Activated T-cell treated with anti-CD3 and anti-CD28 coated beads for 48 hours (primary cell): ENCODE results near the gene PDE10A.
"Not testable (repeated sequence)": the region's sequence is repeated elsewhere in the genome, so short reads cannot be mapped to it uniquely, and the experiment has no call there.

Experiments
- DNase-seq: peaks from one replicate; pipeline ENCODE4 v3.0.0-alpha.2; 2020; ENCODE audit warnings: low read depth

PDE10A gene

DNA sequence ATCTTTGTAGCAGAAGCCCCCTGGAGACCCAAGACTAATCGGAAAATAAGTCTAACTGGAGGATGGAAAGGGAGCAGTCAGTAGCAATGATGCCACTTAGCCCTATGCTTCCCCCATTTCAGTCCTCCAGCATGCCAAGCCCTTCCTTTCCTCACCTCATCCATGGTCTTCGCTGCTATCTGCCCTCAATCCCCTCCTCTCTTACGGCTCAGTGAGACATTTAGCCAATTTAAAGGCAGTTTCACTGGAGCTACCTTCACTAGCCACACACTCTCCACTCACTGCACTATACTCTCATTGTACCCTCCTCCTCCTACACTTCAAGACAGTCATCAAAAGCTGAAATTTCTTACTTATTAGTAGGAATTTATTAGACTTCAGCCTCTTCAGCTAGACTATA, 111.2 kb downstream of the PDE10A start:
- no peak for DNase-seq

DNA sequence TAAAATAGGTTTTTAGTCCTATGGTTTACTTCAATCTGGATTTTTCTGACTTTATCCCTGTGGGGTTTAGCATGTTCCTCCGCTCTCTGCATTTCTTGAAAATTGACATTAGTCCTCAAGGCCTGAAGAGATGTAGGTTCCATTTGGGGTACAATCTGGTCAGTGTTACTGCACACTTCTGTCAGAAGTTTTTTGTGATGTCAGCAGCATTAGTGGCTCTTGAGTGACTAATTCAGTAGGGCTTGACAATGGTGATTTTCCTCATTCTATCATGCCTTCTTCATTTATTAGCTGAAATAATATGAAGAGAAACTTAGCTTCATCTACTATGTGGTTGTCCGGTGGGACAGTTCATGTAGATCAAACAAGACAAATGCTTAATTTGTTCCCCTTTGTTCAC, 114.6 kb downstream of the PDE10A start:
- no peak for DNase-seq

DNA sequence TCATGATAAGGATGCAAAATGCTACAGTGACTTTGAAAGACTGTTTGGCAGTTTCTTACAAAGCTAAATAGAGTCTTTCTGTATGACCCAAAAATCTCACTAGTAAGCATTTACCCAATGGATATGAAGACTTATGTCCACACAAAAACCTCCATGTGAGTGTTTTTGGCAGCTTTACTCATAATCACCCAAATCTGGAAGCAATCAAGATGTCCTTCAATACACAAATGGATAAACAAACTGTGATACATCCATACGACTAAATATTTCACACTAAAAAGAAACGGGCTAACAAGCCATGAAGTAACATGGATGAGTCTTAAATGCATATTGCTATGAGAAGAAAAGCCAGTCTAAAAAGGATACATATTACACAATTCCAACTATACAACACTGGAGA, 117.2 kb downstream of the PDE10A start:
- no peak for DNase-seq

DNA sequence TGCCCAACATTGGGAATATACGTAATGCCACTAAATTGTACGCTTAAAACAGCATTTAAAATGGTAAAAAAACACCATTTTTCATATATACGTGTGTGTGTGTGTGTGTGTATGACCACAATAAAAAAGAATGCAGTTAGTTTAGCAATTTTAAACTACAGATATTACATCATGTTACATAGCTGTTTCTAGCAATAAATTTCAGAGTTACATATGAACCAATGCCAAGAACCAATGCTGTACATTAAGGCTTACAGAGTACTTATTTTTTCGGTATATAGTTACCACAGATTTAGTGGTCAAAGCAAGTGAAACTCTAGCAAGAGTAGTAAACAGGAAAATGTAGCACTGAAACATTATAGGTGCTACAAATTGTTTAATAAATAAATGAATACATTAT, 119.3 kb downstream of the PDE10A start:
- no peak for DNase-seq

DNA sequence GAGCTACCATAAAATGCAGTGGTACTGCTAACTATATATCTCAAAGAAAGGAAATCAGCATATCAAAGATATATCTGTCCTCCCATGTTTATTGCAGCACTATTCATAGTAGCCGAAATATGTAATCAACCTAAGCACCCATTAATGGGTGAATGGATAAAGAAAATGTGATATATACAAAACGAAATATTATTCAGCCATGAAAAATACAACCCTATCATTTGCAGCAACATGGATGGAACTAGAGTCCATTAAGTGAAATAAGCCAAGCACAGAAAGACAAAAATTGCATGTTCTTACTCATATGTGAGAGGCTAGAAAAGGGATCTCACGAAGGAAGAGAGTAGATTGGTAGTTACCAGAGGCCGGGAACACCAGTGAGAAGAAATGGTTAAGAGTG, 126.1 kb downstream of the PDE10A start:
- DNase-seq: no peak

DNA sequence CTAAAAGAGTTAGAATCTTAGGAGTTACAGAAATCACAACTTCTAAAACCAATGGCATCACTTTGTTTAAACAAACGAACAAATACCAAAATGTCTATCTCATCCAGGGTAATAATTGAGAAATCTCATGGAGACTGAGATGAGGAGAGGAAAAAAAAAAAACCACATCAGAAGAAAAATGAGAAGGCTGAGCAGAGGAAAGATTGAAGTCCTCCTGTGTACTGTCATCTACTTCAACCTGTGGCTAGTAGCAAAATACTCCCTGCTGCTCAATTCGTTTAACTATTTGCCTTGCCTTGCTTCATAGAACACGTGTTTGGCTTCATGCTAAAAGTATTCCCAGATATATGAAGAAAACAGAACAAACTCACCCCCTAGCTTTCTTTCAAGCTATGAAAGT, 143.7 kb downstream of the PDE10A start:
- no peak for DNase-seq

DNA sequence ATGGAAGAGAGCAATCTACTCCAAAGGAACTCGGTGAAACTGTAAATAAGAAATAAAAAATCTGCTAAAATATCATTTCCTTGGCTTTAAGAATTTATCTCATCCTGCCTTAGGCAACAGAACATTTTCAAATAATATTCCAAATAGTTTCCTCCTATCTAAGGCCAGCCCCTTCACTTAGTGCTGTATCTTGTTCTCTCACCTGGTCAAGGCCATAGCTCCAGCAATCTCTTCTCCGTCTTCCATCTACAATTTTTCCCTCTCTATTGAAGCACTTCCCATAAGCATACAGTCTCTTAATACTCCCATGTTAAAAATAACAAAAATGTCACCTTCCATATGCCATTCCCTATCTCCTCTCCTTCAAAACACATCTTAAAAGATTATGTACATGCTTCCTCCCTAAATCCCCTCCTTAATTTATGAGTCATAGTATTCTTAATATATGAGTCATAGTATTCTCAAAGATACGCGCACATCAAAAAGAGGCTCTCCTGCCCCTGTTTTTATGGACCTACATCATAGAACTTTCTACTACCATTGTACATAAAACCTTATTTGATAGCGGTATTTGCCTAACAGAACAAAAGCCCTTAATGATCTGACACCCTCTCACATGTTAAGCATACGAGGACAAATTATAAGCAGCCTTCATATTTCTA, 146.9 kb downstream of the PDE10A start:
- no peak for DNase-seq

DNA sequence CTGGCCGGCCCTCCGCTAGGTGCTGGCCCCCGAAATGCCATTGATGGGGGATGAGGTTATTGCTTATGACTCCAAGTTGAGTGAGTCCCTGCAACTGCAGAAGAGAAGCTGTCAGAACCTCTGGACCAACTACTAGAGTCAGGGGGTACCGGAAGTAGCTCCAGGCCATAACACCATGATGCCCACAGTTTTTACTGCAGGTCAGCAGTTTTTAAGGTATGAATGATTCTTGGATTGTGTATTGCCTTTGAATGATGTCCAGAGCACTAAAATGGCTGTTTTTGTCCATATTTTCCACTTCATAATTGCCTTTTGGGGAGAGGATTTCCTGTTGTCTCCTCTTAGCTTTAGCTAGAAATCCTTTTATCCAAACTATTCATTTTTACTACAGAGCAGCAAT, 148.4 kb downstream of the PDE10A start:
- no peak for DNase-seq

DNA sequence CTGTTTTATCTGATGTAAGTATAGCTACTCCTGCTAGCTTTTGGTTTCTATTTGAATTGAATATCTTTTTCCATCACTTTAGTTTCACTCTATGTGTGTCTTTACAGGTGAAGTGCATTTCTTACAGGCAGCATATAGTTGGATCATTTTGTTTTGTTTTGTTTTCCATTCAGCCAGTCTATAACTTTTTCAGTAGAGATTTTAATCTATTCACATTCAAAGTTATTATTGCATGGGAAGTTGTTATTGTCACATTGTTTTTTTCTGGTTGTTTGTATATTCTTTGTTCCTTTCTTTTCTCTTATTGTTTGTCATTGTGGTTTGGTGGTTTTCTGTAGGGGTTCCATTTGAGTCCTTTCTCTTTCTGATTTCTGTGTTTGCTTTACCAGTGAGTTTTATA, 151.2 kb downstream of the PDE10A start:
- DNase-seq: no peak

DNA sequence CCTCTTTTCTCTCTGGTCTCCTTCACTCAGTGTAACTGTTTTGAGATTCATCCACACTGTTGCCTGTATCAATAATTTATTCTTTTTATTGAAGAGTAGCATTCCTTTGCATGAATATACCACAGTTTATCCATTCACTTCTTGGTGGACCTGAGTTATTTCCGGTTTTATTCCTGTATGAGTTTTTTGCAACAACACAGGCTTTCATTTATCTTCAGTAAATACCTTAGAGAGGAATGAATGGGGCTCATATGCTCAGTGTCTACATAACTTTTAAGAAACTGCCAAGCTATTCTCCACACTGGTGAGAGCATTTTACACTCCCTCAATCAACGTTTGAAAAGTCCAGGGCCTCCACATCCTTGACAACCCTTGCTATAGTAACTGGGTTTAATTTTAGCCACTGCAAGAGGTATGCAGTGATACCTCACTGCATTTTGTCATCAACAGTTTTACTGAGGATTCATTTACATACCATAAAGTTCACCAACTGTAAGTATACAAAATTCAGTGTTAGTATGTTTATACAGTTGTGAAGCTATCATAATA, 154.6 kb downstream of the PDE10A start:
- no peak for DNase-seq

DNA sequence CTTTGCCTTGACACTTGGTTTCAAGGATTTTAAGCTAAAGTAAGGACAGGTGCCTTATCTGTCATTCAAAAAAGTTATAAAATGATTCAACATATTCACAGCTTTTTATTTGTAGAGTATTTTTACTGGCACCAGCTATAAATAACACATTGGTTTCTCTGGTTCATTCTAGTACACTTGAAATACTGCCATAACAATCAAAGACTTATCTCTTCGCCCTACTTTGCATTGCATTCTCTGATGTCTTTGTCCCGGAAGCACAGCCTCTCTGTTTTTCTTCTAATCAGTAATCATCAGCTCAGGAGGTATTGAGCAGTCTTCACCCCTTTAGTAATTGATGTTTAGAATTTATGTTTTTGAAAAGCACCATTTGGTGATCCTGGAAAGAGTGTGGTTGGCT, 156.4 kb downstream of the PDE10A start:
- no peak for DNase-seq

DNA sequence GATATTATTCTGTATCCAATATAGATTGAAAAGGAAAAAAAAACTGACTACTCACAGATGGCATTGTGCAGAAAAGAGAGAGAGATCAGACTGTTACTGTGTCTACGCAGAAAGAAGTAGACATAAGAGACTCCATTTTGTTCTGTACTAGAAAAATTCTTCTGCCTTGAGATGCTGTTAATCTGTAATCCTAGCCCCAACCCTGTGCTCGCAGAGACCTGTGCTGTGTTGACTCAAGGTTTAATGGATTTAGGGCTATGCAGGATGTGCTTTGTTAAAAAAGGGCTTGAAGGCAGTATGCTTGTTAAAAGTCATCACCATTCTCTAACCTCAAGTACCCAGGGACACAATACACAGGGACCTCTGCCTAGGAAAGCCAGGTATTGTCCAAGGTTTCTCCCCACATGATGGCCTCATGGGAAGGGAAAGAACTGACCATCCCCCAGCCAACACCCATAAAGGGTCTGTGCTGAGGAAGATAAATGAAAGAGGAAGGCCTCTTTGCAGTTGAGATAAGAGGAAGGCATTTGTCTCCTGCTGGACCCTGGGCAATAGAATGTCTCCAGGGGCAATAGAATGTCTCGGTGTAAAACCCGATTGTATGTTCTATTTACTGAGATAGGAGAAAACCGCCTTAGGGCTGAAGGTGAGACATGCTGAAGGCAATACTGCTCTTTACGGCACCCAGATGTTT, 162.7 kb downstream of the PDE10A start:
- not testable (repeated sequence) for DNase-seq

DNA sequence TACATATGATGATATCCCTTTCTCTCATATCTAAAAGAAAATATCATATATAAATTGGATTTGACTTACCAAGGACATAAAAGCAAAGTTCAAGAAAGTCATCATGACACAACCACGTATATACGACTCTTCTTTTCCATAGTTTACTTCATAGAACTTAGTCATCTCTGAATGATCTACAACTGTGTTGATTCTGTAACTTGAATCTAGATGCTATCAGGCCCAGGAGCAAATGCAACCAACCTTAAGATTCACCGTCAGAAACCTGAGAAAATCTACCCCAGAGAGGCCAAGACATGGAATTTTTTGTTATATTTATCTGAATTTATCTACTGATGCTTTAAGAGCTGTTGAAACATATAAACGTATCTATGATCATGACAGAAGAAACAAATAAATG, 165.6 kb downstream of the PDE10A start:
- DNase-seq: no peak

DNA sequence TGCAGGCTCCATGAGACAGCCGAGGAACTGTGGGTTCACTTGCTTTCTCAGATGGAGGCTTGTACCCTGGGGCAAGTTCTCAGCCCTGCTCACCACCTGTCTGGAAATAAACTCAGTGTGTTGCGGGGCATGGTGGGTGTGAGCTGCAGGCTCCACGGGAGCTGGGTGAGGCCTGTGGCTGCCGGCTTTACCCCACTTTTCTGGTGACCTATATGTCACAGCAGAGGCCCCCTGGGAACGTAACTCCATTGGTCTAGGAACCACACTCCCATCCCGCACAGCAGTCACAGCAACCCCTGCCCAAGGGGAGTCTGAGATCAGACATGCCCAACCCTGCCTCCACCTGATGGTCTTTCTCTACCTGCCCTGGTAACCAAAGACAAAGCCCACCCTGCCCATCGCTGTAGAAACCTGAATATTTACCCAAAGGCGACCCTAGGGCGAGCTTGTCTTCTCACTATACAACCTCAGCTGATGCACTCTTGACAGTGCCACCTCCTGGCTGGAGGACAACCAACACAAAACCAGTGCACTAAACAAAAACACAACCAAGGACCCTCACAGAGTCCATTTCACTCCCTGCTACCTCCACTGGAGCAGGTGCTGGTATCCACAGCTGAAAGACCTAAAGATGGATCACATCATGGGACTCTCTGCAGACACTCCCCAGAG, 174.3 kb downstream of the PDE10A start:
- DNase-seq: no peak

DNA sequence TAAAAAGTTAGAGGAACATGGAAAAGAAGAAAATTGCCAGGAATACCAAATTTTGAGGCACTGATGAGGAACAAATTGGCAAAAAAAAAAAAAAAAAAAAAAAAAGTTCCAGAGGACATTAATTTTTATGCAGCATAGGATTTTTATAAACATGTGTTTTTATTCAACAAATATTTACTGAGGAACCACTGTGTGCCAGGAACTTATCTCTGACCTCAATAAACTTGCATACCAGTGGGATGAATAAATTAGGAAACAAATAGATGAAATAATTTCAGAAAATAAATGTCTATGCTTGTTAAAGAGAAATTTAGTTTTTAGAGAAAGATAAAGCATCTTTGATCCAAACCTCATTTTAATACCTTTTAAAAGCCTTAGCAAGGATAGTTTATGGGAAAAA, 175.1 kb downstream of the PDE10A start:
- no peak for DNase-seq

DNA sequence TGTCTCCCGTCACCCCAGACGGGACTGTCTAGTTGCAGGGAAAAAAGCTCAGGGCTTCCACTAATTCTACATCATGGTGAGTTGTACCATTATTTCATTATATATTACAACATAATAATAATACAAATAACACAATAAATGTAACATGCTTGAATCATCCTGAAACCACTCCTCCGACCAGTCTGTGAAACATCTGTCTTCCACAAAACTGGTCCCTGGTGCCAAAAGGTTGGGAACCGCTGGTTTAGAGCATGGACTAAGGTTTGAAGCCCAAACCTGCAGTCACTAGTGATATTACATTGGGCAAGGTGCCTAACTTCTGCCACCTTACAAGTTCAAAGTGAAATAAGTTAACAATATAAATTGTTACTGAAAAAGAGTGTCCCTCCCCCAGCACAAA, 175.7 kb downstream of the PDE10A start:
- no peak for DNase-seq

DNA sequence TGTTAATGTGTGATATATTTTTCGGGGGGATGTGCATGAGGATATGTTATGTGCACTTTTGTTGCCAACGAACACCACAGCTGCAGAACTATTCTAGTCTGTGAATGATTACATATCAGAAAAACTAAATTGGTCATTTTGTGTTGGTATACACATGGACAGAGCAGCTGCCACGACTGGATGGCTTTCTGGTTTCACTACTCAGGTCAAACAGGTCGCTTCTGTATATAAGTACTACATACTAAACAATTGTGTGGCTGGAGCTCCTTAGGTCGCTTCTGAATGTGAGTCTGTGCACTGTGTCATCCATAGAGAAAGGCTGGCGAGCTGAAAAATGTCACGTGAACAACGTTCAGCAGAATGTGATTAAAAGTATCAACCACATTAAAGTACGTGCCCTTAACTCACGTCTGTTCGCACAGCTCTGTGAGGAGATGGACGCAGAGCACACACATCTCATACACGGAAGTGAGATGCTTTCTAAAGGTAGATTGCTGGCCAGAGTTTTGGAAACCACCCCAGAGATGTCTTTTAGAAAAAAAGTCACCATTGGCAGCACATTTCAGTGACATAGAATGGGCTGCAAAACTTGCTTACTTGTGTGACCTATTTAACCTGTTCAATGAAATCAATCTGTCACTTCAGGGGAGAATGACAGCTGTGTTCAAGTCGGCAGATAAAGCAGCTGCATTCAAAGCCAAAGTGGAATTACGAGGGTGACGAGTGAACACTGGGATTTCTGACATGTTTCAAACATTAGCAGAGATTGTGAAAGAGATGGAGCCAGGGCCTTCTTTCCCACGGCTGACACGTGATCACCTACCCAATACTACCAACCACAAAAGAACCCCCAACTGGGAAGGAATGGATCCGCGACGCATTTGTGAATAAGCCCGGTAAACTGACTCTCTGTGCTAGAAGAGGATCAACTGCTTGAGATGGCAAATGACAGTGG, 176.6 kb downstream of the PDE10A start:
- DNase-seq: no peak

DNA sequence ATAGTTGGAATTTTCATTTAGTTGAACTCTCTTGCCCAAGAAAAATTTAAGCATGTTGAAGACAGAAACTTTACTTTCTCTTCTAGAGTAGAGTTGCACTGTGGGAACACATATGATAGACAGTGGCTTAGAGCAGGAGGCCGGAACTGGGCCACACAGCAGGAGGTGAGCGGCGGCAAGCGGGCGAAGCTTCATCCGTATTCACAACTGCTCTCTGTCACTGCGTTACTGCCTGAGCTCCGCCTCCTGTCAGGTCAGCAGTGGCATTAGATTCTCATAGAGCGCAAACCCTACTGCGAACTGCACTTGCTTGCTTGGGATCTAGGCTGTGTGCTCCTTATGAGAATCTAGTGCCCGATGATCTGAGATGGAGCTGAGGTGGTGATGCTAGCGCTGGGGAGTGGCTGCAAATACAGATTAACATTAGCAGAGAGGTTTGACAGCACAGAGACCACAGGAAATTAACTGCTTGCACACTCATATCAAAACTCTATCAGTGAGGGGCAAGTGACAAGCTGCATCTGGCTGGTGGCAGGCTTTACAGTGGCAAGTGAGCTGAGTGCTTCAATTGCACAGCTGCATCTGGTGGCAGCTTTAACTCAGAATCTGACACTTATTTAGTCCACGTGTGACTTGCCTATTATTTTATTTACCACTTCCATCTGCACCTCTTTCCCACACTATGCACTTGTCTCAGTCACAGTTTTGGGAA, 178.7 kb downstream of the PDE10A start:
- DNase-seq: no peak

DNA sequence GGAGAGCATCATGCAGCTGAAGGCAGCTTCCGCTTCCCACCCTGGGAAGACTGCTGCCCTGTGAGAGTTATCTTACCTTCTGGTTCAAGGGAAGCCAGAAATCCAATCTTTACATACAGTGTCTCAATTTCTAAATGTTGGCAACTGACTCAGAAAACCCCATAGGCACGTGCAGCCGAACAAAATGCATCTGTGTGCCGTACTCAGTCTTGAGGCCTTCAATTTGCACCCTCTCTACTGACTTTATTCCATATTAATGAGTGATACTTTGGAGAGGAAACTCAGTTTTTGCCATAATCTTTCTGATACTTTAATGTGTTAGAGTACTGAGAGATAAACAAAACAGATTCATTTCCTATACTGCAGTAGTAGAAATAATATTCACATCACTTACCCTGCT, 181.1 kb downstream of the PDE10A start:
- no peak for DNase-seq

DNA sequence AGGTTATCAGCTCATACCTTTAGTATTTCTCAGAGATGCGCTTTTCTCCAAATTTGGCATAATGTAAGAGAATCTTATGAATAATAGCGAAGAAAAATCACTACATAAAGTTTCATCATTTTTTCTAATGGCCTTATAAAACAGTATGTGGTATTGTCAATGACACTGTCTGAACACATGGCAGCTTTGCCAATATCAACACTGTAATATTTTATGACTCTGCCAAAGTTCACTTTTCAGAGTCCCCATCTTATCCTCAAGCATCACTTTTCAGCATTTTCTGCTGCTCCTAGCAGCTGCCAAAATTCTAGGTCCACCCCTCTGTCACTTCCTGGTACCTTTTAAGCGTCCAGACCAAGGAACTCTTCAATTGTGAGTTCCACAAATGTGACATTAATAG, 182.1 kb downstream of the PDE10A start:
- no peak for DNase-seq

DNA sequence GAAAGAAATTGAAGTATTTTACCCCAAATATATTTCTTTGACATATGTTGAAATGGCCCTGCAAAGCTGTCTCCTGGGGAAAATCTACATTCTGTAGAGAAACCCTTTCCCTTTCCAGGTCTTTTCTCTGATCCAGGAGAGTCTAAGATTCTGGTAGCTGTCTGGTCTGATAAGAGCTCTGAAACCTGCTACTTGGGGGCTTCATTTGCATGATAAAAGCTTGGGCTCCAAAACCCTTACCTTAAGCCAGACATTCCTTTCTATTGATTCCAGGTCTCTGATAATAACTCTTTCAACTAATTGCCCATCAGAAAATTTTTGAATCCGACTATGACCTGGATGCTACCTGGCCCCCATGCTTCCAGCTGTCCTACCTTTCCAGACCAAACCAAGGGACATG, 184.5 kb downstream of the PDE10A start:
- DNase-seq: no peak
